ENCODE data around the gene LRRC8D.

DNA sequence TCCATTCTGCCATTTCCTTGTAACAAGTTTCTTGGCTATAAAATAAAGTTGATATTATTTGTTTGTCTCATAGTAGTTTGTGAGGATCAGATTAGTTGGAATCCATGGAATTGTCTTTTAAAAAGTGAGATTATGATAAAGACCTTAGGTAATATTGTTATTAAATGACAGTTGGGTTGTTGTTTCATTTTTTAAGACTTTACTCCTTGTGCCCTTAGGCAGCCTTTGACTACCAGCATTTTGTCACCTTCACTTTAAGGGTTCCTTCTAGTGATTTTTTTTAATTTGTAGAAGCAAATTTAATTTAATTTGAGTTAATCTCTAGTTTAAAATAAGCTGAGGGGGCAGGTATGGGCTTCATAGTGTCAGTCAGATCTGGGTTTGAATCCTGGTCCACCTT lies 89.4 kb downstream of the LRRC8D start:
- TF ChIP-seq, protein P1, sequence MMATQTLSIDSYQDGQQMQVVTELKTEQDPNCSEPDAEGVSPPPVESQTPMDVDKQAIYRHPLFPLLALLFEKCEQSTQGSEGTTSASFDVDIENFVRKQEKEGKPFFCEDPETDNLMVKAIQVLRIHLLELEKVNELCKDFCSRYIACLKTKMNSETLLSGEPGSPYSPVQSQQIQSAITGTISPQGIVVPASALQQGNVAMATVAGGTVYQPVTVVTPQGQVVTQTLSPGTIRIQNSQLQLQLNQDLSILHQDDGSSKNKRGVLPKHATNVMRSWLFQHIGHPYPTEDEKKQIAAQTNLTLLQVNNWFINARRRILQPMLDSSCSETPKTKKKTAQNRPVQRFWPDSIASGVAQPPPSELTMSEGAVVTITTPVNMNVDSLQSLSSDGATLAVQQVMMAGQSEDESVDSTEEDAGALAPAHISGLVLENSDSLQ (IDR thresholded peaks at IDR 0.05): no peak
- no peak for TF ChIP-seq BHLHE40 (IDR thresholded peaks at IDR 0.05; ENCODE audit: borderline replicate concordance)
- no peak for TF ChIP-seq CTBP1 (IDR thresholded peaks at IDR 0.05; ENCODE audit: borderline replicate concordance)
- no peak for TF ChIP-seq ELF4 (IDR thresholded peaks at IDR 0.05)
- no peak for TF ChIP-seq TARDBP (IDR thresholded peaks at IDR 0.05)
- TF ChIP-seq NFRKB (IDR thresholded peaks at IDR 0.05): no peak
- no peak for TF ChIP-seq LEF1 (IDR thresholded peaks at IDR 0.05; ENCODE audit: borderline replicate concordance)
- no peak for TF ChIP-seq SUZ12 (IDR thresholded peaks at IDR 0.05)
- TF ChIP-seq ARNT (IDR thresholded peaks at IDR 0.05): no peak
- TF ChIP-seq FOXA1 (IDR thresholded peaks at IDR 0.05): no peak
- no peak for TF ChIP-seq SP1 (IDR thresholded peaks at IDR 0.05)

All from HEK293T (cell line).